Thoracic aorta (tissue), 2 donors: ENCODE data around the gene RELB. TPM values are rescaled to one million over a fixed set of nuclear protein-coding genes. Genes with fewer than 3 reads are reported as not detected.

Experiments
- ATAC-seq: fragments of 150-250 bp; one replicate; pipeline ENCODE4 v1.8.0; 2017; ENCODE audit warnings: low read depth; ENCODE audit not compliant: insufficient number of reproducible peaks, low FRiP score
- DNase-seq: peaks from one replicate; pipeline ENCODE4 v3.0.0-alpha.2; 2020; ENCODE audit warnings: low spot score
- H3K27ac ChIP-seq, 2 donors: fragments of 200-600 bp; sonication (generic); 1 replicate in 1 of 2; 2 replicates in 1 of 2; pipeline ENCODE4 v1.5.1; 2016; ENCODE audit warnings: mild to moderate bottlenecking in 2 of 2, moderate library complexity in 2 of 2
- H3K27me3 ChIP-seq: fragments of 200-600 bp; sonication (generic); replicated peaks from 2 replicates; pipeline ENCODE4 v1.6.0; 2016; ENCODE audit warnings: mild to moderate bottlenecking; ENCODE audit not compliant: insufficient read depth
- H3K36me3 ChIP-seq: fragments of 200-600 bp; sonication (generic); one replicate; pipeline ENCODE4 v1.5.1; 2016
- H3K4me1 ChIP-seq, 2 donors: fragments of 200-600 bp; sonication (generic); 1 replicate in 1 of 2; 2 replicates in 1 of 2; pipeline versions ENCODE4 v1.5.1 to v1.6.0; 2016; ENCODE audit warnings: low read depth in 2 of 2, mild to moderate bottlenecking in 1 of 2; ENCODE audit not compliant: control insufficient read depth in 1 of 2
- H3K4me3 ChIP-seq: fragments of 200-600 bp; sonication (generic); 2 replicates; pipeline ENCODE4 v1.5.1; 2016; ENCODE audit warnings: mild to moderate bottlenecking
- H3K9me3 ChIP-seq: fragments of 200-600 bp; sonication (generic); 2 replicates; pipeline ENCODE4 v1.5.1; 2016
- total RNA-seq, 2 donors: library from RNA; depleted of rRNA; stranded (reverse); fragments of >200 nt; gene quantifications; one replicate each; pipeline versions ENCODE4 v1.1.0 to v1.2.3, GENCODE V29; 2016
- TF ChIP-seq, protein P1 (sequence below): fragments of 200-600 bp; sonication (generic); IDR thresholded peaks from one replicate; pipeline ENCODE4 v1.5.1; 2019; ENCODE audit warnings: antibody characterized with exemption

Gene RELB
- total RNA-seq, 2 donors from 2014 or later: 20.6 to 38.6 TPM

- Histone ChIP-seq H3K4me3 (peak within 1 kb of the TSS; percentile 71), H3K27ac (peak within 1 kb of the TSS; percentile 38 to 55), H3K4me1 (peaks cover 16 to 33% of the 10 kb centered on the region in 2 donors), H3K36me3 (no peaks in the 10 kb centered on the region), H3K9me3 (no peaks in the 10 kb centered on the region), H3K27me3 (no peaks in the 10 kb centered on the region)
- DNase-seq: no peak
- no peak for ATAC-seq
- TF ChIP-seq, protein P1, sequence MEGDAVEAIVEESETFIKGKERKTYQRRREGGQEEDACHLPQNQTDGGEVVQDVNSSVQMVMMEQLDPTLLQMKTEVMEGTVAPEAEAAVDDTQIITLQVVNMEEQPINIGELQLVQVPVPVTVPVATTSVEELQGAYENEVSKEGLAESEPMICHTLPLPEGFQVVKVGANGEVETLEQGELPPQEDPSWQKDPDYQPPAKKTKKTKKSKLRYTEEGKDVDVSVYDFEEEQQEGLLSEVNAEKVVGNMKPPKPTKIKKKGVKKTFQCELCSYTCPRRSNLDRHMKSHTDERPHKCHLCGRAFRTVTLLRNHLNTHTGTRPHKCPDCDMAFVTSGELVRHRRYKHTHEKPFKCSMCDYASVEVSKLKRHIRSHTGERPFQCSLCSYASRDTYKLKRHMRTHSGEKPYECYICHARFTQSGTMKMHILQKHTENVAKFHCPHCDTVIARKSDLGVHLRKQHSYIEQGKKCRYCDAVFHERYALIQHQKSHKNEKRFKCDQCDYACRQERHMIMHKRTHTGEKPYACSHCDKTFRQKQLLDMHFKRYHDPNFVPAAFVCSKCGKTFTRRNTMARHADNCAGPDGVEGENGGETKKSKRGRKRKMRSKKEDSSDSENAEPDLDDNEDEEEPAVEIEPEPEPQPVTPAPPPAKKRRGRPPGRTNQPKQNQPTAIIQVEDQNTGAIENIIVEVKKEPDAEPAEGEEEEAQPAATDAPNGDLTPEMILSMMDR: no peak
These were observed 75.0 kb downstream of the RELB start, which contains the start of gene ZNF296 for GRCh38 chr19:45076029-45076850. TSS of gene ZNF296 (minus strand) at chr19:45076478. CDS start at chr19:45076373, 105 bp downstream.

DNA sequence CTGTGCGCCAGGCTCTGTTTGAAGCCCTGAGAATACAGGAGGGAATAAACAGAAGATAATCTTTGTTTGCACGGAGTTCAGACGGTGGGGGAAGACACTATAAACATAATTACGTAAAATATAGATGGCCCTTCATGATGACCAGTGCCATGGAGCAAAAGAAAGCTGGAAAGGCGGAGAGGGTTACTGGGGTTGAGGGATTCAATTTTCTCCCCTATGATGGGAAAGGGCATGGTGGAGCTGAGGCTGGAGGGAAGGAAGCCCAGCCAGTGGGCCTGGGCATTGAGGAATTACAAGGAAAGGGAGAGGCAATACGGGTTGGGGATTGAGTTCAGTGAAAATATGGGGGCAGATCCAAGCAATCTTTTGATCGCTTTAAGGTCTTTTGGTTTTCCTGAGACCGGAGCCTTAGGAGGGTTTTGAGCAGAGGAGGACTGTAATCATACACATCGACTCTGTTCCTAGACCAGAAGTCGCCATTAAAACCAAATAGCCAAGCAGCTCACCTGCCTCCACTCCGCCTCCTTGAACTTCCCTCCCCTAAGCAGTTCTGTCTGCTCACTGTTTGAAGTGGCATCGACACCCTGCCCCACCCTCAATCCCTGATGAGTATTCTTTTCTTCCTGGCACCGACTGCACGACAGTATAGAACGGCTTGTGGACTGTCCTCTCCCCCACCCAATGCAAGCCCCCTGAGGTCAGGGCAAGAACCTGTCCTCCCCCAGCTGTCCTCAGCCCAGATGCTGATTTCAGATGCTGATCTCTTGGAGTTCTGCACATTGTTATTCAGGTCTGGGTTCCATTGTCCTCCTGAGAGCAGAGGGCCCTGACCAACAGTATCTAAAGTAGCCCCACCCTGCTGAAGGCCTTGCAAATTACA is 75.8 kb downstream of the RELB start:
- no peaks in the 10 kb centered on the region for H3K9me3 ChIP-seq
- H3K4me3 ChIP-seq: peak overlapping the region; percentile 71
- peaks cover 5% of the 10 kb centered on the region for H3K36me3 ChIP-seq
- peaks cover 16 to 33% of the 10 kb centered on the region in 2 donors for H3K4me1 ChIP-seq
- H3K27ac ChIP-seq: no peak overlapping the region
- DNase-seq (no peak), ATAC-seq (no peak)
- H3K27me3 ChIP-seq: no peaks in the 10 kb centered on the region
- TF ChIP-seq, protein P1: no peak

GRCh38 chr19:45078390-45079062 is 77.3 kb downstream of the RELB start:
- TF ChIP-seq, protein P1: no peak
- ATAC-seq: no peak
- H3K4me1 ChIP-seq: peaks cover 16 to 33% of the 10 kb centered on the region in 2 donors

GRCh38 chr19:45079063-45079910 is 78.0 kb downstream of the RELB start, which contains the start of gene GEMIN7:
TSS of gene GEMIN7 (plus strand) at chr19:45079260. CDS start at chr19:45090115, 10,855 bp downstream.
- DNase-seq (no peak), ATAC-seq (peak; percentile 21)
- H3K27ac ChIP-seq: no peak within 1 kb of the TSS
- H3K9me3 ChIP-seq: no peaks in the 10 kb centered on the region
- TF ChIP-seq, protein P1: peak; percentile 39
- peaks cover 16 to 33% of the 10 kb centered on the region in 2 donors for H3K4me1 ChIP-seq
- H3K27me3 ChIP-seq: no peaks in the 10 kb centered on the region
- H3K36me3 ChIP-seq: peaks cover 7% of the 10 kb centered on the region
- peak within 1 kb of the TSS; percentile 89 for H3K4me3 ChIP-seq

More at GRCh38 chr19:45078390-45079062, 77.3 kb downstream of the RELB start:
- Histone ChIP-seq H3K27me3 (no peaks in the 10 kb centered on the region), H3K9me3 (no peaks in the 10 kb centered on the region), H3K4me3 (peak overlapping the region; percentile 89), H3K36me3 (peaks cover 7% of the 10 kb centered on the region), H3K27ac (no peak overlapping the region)
- no peak for DNase-seq
